Body of pancreas (tissue), 4 donors: ENCODE measurements around the gene C3orf20.

Experiments
- POLR2A ChIP-seq, 3 donors: fragments of 450-650 bp; IDR thresholded peaks; one replicate each; pipeline ENCODE4 v1.6.1; 2016; ENCODE audit warnings: antibody characterized with exemption in 3 of 3, mild to moderate bottlenecking in 2 of 3
- TF ChIP-seq, protein P1 (sequence below), 7 experiments: fragments of 450-650 bp in 4 of 7; fragments of 200-600 bp in 3 of 7; sonication (generic) in 3 of 7; IDR thresholded peaks; one replicate each; pipeline ENCODE4 v1.5.1; 2016 to 2019; ENCODE audit warnings: antibody characterized with exemption in 7 of 7

DNA sequence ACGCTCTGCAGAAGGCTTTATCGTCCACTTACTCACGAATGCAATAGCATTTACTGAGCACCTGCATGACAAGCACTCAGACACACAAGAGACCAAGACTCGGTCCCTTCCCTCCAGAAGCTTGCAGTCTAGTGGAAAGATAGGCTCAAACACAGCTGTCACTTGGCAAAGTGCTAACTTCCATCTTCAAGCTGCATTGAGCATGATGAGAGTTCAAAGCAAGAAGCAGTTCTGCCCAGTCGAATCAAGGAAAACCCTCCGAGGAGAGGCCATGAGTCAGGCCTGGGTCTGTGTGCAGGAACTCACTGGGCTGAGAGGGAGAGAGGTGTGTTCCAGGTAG is 51.5 kb downstream of the C3orf20 start:
- TF ChIP-seq, protein P1, sequence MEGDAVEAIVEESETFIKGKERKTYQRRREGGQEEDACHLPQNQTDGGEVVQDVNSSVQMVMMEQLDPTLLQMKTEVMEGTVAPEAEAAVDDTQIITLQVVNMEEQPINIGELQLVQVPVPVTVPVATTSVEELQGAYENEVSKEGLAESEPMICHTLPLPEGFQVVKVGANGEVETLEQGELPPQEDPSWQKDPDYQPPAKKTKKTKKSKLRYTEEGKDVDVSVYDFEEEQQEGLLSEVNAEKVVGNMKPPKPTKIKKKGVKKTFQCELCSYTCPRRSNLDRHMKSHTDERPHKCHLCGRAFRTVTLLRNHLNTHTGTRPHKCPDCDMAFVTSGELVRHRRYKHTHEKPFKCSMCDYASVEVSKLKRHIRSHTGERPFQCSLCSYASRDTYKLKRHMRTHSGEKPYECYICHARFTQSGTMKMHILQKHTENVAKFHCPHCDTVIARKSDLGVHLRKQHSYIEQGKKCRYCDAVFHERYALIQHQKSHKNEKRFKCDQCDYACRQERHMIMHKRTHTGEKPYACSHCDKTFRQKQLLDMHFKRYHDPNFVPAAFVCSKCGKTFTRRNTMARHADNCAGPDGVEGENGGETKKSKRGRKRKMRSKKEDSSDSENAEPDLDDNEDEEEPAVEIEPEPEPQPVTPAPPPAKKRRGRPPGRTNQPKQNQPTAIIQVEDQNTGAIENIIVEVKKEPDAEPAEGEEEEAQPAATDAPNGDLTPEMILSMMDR (IDR thresholded peaks at IDR 0.05): no peak
- no peak for TF ChIP-seq POLR2A (IDR thresholded peaks at IDR 0.05)
